Stimulated activated CD4-positive, alpha-beta T cell treated with anti-CD3 and anti-CD28 coated beads, Interleukin-1b, Interleukin-23, amount 100 ng/mL, for 48 hours (primary cell): Measurements from ENCODE around the gene CNOT9.

Experiments used
- DNase-seq: peaks from one replicate; pipeline ENCODE4 v3.0.0-alpha.2; 2020

CNOT9 gene

DNA sequence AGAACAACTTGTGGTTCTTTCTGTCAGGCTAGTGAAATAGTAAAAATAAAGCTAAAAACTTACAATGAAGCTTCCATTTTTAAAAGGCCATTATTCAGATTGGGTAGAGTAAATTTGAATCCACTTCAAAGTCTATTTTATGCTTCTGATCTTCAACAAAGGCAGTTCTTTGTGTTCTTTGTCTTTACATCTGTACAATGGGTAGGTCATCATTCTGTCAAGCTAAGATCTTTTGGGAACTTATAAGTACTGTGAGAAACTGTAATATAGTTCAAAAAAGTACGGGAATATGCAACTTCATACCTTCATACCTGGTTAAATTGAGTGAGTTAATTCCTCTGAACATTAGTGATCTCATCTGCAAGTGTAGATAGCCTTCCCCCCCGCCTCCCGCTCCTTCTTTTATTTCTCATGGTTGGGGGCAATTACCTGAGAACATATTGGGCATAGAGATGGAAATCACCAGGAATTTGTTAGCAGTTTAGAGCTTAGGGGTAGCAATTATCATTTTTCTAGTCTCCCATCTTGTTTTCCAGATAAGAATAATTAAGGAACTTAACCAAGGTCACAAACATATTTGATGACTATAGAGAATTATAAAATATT lies 9.7 kb downstream of the CNOT9 start:
- DNase-seq = no peak

DNA sequence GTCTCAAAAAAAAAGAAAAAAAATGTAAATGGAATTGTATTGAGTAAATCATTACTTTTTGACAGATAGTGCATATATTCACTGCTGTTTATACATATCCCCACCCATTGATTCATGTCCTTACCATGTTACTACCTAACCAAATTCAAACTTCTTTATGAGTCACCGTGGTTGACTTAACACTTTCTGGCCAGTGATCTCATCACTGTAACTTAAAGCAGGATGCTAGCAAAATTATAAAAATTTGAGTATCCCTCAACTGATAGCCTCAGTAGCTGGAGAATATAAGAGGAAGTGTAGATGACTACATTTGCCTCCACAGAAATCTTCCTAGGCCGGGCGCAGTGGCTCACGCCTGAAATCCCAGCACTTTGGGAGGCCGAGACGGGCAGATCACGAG lies 13.4 kb downstream of the CNOT9 start:
- no peak for DNase-seq

DNA sequence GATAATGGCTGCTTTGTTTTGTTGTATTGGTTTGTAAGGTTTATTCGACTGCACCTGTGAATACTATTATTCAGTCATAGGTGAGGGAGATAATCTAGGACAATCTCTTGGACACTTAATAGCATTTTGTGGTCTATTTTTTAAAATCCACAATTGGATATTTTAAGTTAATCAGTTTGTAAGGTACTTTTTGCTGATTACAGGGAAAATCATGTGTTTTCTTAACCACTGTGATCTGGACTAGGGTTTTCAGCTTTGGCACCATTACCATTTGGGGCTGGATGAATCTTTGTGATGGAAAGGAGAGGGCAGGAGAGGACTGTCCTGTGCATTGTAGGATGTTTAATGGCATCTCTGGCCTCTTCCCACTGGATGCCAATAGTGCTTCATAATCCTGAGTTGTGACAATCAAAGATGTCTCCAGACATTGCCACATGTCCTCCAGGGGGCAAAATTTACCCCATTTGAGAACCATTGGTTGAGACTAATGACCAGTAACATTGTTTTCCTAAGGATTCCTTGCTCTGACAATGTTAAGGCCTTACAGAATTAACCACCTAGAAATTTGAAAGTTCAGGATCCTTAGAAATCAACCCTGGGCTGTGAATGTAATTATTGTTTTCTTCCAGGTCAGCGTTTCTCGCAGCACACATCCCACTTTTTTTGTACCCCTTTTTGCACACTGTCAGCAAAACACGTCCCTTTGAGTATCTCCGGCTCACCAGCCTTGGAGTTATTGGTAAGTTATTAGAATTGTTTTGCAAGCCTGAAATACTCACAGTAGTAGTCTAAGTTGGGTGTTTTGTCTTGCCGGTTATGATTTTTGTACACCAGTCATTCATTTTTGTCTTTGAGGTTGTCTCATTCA lies 15.6 kb downstream of the CNOT9 start:
- no peak for DNase-seq

DNA sequence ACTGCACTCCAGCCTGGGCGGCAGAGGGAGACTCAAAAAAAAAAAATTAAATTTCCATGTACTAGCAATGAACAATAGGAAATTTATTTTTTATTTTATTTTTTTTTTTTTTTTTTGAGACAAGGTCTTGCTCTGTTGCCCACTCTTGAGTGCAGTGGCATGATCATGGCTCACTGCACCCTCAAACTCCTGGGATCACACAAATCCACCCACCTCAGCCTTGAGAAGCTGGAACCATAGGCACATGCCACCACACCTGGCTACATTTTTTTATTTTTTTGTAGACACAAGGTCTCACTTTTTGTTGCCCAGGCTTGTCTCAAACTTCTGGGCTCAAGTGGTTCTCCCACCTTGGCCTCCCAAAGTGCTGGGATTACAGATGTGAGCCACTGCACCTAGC lies 16.9 kb downstream of the CNOT9 start:
- no peak for DNase-seq

DNA sequence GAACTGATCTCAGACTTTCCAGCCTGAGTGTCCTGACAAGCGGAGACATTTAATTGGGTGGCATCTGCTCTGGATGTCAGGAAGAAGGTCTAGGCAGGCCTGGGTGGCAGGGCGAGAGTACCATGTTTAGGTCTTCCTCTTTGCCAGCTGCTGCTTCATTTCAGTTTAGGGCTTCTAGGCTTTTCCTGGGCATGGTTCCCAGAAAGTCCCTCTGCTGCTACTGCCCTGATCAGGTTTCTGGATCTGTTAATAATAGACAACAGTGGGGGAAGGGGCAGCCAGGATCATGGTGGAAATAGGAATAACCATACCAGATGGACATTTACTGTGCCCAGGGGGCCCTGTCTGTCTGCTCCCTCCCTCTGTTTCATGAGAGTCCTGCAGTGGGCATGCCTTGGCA lies 36.8 kb downstream of the CNOT9 start:
- DNase-seq = no peak

DNA sequence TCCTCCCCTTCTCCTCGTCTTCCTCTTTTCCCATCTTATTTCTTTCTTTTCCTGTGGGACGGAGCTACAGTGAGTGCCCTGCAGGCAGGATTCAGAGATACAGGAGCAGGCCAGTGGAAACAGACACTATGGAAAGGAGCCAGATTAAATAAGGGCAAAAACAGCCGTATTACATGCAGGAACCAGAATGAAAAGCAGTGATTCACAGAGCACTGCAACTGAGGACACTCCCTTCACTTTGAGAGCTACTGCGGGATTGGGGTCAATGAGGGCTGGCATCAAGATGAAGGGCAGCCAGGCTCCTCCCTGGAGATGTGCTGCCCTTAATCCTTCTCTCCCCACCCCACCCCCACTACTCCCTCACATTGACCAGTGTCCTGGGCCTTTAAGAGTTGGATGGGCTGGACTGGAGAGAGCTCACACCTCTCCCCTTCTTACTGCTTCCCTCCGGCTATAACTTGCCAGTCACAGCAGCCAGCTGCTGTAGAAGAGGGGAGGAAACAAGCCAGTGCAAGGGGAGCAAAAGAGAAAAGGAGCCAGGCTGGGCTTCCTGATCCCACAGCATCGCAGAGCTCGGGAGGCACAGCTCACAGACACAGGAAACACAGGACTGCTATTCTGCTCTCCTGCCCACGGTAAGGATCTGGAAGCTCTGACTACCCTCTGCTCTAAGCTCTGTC lies 38.9 kb downstream of the CNOT9 start, which contains the start of gene PLCD4:
PLCD4 (plus strand) TSS at position 464 of the 680 bp plus-strand sequence. CDS start 7,841 bp downstream, outside the sequence.
- DNase-seq = no peak

DNA sequence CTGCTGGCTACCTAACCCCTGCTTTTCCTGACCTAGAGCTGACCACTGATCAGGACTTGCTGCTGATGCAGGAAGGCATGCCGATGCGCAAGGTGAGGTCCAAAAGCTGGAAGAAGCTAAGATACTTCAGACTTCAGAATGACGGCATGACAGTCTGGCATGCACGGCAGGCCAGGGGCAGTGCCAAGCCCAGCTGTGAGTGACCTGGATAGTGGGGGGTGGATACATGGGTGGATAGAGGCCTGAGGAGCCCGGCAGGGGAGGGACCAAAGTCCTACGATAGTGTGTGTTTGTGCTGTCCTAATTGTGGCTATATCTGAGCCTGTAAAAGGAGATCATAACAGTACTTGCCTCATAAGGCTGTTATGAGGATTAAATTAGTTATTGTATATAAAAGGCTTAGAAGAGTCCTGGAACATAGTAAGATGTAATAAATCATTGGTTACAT lies 47.3 kb downstream of the CNOT9 start:
- DNase-seq = no peak

DNA sequence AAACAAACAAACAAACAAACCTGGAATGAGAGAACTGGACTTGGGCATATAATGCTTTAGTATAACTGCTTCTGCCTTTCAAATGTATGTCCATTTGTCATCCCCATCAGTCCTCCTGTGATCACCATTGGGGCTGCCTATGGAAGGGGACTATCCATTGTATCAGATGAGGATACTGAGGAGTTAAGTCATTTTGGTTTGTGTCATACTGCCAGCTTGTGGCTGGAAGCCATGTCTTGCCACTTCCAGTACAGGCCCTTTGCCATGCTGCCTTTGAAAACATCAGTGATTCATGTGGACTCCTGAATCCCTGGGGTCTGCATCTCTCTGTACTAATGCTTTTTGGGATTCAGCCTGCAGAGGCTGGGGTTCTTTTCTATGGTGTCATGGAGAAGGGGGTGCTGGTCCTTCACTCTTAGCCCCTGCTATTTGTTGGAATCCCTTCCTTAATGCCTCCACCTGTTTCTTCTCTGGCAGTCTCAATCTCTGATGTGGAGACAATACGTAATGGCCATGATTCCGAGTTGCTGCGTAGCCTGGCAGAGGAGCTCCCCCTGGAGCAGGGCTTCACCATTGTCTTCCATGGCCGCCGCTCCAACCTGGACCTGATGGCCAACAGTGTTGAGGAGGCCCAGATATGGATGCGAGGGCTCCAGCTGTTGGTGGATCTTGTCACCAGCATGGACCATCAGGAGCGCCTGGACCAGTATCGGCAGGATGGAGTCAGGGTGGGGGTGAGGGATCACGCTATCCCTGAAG lies 49.6 kb downstream of the CNOT9 start:
- DNase-seq = no peak

DNA sequence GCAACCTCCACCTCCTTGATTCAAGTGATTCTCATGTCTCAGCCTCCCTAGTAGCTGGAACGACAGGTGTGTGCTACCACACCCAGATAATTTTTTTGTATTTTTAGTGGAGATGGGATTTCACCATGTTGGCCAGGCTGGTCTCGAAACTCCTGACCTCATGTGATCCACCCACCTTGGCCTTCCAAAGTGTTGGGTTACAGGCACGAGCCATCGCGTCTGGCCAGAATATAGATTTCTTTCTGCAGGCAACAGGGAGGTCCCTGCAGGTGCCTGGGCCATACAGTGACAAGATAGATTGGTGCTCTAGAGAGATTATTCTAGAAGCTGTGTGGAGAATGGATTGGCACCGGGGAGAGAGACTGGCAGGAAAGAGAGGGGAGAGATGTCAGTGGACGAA lies 52.4 kb downstream of the CNOT9 start:
- no peak for DNase-seq

DNA sequence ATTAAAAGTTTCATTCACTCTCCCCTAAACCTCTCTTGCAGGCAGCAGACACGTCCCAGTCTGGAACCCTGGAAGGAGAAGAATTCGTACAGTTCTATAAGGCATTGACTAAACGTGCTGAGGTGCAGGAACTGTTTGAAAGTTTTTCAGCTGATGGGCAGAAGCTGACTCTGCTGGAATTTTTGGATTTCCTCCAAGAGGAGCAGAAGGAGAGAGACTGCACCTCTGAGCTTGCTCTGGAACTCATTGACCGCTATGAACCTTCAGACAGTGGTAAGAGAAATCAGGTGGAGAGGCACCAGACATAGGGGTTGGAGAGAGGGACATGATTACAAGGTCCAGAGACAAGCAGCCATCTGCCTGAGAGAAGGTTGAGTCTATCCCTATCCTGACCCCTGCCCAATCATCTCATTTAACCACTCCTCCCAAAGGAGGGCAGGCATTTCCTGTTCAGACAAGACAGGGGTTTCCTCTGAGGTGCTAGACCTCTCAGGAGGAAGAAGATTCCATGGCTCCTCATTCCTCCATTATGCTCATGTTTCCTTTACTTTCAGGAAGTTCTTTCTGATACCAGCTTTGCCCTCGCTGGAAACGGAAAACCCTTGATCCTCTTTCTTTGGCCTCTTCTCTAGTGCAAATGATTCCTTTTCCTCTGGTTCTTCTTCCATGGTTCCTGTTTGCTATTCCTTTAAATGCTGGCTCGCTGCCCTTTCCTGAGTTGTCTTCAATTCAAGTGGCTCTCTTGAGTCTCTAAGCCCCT lies 54.1 kb downstream of the CNOT9 start:
- no peak for DNase-seq

DNA sequence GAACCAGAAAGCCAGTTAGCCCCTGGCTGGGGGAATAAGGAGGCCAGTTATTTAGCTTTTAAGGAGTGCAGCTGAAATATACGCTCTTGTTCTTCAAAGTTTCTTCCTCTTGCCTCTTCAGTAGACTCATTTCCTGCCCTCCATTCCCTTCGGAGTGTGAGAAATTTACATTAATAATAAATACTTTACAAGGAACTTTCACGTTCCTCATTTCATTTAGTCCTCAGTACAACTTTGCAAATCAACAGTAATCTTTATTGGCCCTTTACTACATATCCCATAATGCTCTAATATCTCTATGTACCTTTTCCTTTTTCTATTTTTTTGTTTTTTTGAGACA lies 54.7 kb downstream of the CNOT9 start:
- no peak for DNase-seq

DNA sequence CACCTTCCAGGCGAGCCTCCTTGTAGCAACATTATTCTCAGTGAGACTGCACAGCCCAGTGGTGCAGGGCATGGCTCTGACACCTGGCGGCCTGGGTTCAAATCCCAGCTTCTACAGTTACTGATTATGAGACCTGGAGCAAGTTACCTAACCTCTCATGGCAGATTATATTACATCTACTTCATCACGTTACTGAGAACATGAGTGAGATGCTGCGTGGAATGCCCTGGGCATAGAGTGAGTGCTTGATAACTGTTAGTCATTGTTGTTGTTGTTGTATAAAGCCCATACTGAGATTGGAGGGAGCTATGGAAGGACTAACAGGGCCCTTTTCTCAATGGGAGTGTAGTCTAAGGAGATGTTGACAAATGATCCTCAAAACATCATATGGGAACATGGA lies 57.7 kb downstream of the CNOT9 start:
- no peak for DNase-seq

DNA sequence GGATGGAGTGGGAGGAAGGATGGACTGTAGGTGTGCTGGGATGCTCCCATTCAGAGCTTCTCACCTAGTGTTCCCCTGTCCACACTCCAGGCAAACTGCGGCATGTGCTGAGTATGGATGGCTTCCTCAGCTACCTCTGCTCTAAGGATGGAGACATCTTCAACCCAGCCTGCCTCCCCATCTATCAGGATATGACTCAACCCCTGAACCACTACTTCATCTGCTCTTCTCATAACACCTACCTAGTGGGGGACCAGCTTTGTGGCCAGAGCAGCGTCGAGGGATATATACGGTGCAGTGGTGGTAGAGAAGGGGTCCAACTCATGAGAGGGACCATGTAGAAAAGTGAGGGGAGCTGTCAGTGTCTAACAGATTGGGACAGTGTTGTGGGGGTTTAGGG lies 59.3 kb downstream of the CNOT9 start:
- DNase-seq = no peak

DNA sequence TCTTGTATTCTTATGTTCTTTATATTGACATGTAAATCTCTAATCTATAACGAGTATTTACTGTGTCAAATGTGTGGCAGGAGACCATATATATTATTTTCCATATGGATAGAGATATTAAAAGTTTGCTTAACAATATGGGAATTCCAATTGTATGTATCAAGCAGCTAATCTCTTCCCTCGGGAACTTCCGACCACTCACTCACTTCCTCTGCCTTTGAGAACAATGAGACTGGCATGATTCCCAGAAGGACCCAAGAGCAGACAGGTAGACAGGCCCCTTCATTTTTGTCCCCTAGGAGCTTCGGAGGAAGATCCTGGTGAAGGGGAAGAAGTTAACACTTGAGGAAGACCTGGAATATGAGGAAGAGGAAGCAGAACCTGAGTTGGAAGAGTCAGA lies 63.2 kb downstream of the CNOT9 start:
- DNase-seq = no peak

DNA sequence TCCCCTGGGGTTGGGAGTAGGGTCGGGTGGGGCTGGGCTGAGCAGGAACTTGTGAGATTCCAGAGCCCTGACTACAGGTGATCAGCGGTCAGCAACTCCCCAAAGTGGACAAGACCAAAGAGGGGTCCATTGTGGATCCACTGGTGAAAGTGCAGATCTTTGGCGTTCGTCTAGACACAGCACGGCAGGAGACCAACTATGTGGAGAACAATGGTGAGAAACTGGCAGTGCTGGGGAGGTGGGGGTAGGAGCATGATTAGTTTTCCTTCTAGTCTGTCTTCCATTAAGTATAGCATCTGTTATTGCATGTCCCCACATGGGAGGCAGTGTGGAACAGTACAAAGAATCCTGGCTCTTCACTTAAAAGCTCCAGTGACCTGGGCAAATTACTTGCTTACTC lies 67.1 kb downstream of the CNOT9 start:
- DNase-seq = no peak

DNA sequence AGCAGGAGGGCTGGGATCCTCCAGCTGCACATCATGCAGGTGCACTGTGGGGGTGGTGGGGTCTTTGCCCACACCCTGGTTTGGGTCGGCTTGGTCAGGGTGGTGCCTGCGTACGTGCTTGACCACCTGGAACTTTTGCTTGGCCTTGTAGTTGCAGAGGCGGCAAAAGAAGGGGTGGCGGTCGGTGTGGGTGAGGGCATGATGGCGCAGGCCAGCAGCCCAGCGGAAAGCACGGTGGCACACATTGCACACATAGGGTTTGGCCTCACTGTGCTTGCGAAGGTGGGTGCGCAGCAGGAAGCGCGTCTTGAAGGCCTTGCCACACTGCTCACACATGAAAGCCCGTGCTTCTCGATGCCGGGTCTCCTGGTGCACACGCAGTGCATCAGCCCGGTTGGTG lies 69.7 kb downstream of the CNOT9 start:
- DNase-seq = no peak

DNA sequence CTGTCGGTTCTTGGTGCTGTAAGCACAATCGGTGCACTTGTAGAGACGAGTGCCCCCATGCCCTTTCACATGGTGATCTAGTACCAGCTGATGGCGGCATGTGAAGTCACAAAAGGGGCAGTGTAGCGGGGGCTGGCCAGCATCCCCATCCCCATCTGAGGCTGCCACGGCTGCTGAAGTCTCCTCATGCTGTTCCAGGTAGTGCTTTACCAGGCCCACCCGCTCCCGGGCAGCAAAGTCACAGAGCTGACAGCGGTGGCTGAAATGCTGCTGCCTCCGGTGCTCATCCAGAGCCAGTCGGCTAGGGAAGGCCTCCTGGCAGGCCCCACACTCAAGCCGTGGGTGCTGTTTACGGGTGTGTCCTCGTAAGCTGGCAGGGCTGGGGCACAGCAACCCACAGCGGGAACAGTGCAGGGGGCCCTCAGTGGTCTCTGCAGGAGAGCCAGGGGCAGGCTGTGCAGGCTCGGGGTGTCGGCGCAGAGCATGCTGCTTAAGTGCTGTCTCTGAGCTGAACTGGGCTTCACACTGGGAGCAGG lies 73.5 kb downstream of the CNOT9 start:
- DNase-seq = no peak

DNA sequence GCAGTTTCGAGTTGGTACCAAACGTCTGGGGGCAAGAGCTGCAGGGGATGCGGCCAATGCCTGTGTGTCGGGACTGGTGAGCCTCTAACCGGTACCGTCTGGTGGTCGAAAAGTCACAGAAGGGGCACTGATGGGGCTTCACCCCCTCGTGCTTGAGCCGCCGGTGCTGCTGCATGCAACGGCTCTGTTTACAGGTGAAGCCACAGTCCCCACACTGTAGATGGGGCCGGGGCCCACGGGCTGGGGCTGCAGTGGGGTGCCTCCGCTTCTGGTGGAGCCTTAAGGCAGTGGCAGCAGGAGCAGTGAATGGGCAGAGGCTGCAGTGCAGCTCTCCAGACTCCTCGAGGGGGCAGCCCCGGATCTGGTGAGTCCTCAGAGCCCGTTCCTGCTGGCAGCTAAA lies 74.1 kb downstream of the CNOT9 start:
- DNase-seq = no peak

DNA sequence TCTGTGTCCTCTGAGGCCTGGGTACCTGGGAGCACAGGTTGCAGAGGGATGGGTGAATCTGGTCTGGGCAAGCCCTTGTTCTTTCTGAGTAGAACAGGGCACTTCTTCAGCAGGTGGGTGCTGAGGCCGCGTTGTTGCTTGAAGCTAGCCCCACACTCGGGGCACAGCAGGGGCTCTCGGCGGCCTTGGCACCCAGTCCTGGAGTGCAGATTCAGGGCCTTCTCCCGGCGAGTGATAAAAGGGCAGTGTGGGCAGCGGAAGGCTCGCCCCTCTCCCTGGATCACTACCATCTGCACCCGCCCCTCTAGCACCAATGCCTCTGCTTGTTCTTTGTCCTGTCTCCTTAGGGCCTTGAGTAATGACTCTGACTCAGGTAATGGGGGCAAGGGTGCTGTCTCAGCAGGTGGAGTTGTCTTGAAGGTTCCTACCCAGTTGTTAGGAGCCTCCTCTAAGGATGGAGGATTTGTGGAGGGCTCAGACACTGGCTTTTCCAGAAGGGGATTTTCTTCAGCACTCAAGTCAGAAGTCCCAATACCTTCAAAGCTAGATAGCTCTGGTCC lies 75.2 kb downstream of the CNOT9 start:
- DNase-seq = no peak

DNA sequence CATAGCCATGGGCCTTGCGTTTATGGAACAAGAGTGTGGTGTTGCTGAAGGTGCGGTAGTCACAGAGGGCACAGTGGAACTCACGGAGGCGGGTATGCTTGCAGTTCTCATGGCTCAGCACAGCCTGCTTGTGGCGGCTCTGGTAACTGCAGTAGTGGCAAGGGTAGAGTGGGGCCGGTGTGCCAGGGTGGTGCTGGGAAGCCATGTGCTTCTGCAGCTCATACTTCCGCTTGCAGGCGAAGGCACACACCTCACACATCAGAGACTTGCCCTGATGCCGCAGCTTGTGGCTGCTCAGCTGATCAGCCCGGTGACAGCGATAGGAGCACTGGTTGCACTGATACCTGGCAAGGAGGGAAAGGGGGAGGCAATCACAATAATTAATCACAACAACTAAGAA lies 76.1 kb downstream of the CNOT9 start:
- DNase-seq = no peak

DNA sequence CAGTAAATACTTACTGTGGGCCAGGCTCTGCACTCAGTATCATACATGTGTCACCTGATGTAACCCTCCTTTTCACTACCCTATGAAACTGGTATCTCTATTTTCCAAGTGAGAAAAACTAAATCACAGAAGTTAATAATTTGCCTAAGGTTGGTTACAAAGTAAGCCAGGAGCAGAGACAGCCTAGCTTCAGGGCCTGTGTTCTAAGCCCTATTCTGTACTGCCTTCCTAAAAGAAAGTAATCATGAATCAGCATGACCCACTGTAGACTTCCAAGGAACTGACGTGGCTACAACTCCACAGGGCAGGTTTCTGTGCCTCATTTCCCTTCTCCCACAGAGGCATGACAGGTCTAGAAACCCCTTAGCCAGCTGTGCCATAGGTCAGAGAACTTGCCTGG lies 76.5 kb downstream of the CNOT9 start:
- DNase-seq = no peak
